ENCODE data around the gene CAMTA1. TPM values are rescaled to one million over a fixed set of nuclear protein-coding genes. Genes with fewer than 3 reads are reported as not detected.

Gene CAMTA1
- total and polyA plus RNA-seq, 9 of the 15 experiments (the other 6 are each of a cell fraction or from before 2014, with no cell fraction given) = 43.9 to 161 (median 65.9) TPM

- peak; percentile 57 for TF ChIP-seq MYC (IDR thresholded peaks at IDR 0.05; ENCODE audit: low read depth, low read length)
- no peak for TF ChIP-seq MYC (CRISPR knock-in tag; IDR thresholded peaks at IDR 0.05; ENCODE audit: borderline replicate concordance, low read depth)
- TF ChIP-seq ZNF695 (CRISPR knock-in tag; IDR thresholded peaks at IDR 0.05) = no peak
- no peak for TF ChIP-seq GTF2F1 (IDR thresholded peaks at IDR 0.05; ENCODE audit: low read depth, low read length)
- TF ChIP-seq ATF4 (CRISPR knock-in tag; IDR thresholded peaks at IDR 0.05) = no peak; the same call in 1 of the 2 replicates
- TF ChIP-seq CREB3 (tag; conservative IDR thresholded peaks at IDR 0.05; ENCODE audit: low read depth) = no peak
- no peak for TF ChIP-seq NONO (IDR thresholded peaks at IDR 0.05; ENCODE audit: low read depth in 2 of 2, low read length in 1 of 2)
- TF ChIP-seq ZNF121 (CRISPR knock-in tag; conservative IDR thresholded peaks at IDR 0.05) = no peak
- no peak for TF ChIP-seq HDAC6 (IDR thresholded peaks at IDR 0.05; ENCODE audit: low read depth, low read length)
- TF ChIP-seq PBX2 (CRISPR knock-in tag; IDR thresholded peaks at IDR 0.05; ENCODE audit: low read depth) = no peak
- peak; percentile 40; the same call in 1 of the 2 replicates for TF ChIP-seq PBX2 (tag; conservative IDR thresholded peaks at IDR 0.05; ENCODE audit: low read depth)
- TF ChIP-seq ZNF212 (CRISPR knock-in tag; IDR thresholded peaks at IDR 0.05) = no peak
- no peak for TF ChIP-seq ARID3A (IDR thresholded peaks at IDR 0.05; ENCODE audit: borderline replicate concordance, low read depth, low read length)
- no peak for TF ChIP-seq RBM22 (IDR thresholded peaks at IDR 0.05; ENCODE audit: low read depth, low read length, poor library complexity, severe bottlenecking)
- no peak for TF ChIP-seq L3MBTL2 (IDR thresholded peaks at IDR 0.05)
- no peak for TF ChIP-seq RFX7 (CRISPR knock-in tag; IDR thresholded peaks at IDR 0.05)
- TF ChIP-seq ARHGAP35 (IDR thresholded peaks at IDR 0.05; ENCODE audit: partially characterized antibody) = no peak
- no peak for TF ChIP-seq XRCC4 (IDR thresholded peaks at IDR 0.05; ENCODE audit: extremely low read depth, insufficient read depth, insufficient read length)
- TF ChIP-seq FOXJ2 (tag; IDR thresholded peaks at IDR 0.05) = no peak
- no peak for TF ChIP-seq ZFP1 (CRISPR knock-in tag; IDR thresholded peaks at IDR 0.05)
- no peak for TF ChIP-seq TOE1 (IDR thresholded peaks at IDR 0.05; ENCODE audit: borderline replicate concordance)
- TF ChIP-seq TOE1 (CRISPR knock-in tag; IDR thresholded peaks at IDR 0.05; ENCODE audit: borderline replicate concordance, low read depth) = no peak
- no peak for TF ChIP-seq SNIP1 (IDR thresholded peaks at IDR 0.05; ENCODE audit: low read depth)
Observed at GRCh38 chr1:7769673-7770412, 984.6 kb downstream of the CAMTA1 start (continued).
